ENCODE results near the gene ALCAM.

GRCh38 chr3:105504440-105504951 lies 137.8 kb downstream of the ALCAM start:
- TF ChIP-seq CTCF (conservative IDR thresholded peaks at IDR 0.05) (no peak), ZFX (IDR thresholded peaks at IDR 0.05) (no peak)
